NCI-H1694 (cell line): ENCODE results near the gene UTP15.

ENCODE experiments used
- DNase-seq: peaks from one replicate; lab custom pipeline; 2025; lab: John Stamatoyannopoulos, UW

The UTP15 gene

GRCh38 chr5:73623901-73624404 lies 58.4 kb downstream of the UTP15 start:
- no peak for DNase-seq

GRCh38 chr5:73624888-73625287 lies 59.3 kb downstream of the UTP15 start:
- no peak for DNase-seq

- DNase-seq: no peak
Observed at GRCh38 chr5:73625372-73625943, 59.9 kb downstream of the UTP15 start.

- no peak for DNase-seq
Observed at GRCh38 chr5:73625944-73626811, 60.6 kb downstream of the UTP15 start, which contains the start of gene ARHGEF28. ARHGEF28 (plus strand) TSS chr5:73626196; CDS start chr5:73684852, 58,656 bp downstream.

- no peak for DNase-seq
Observed at GRCh38 chr5:73626814-73627313, 61.3 kb downstream of the UTP15 start.

GRCh38 chr5:73629456-73629855 lies 63.9 kb downstream of the UTP15 start:
- no peak for DNase-seq

- DNase-seq: no peak
Observed at GRCh38 chr5:73630765-73631164, 65.2 kb downstream of the UTP15 start.

- no peak for DNase-seq
Observed at GRCh38 chr5:73631500-73631899, 66.0 kb downstream of the UTP15 start.
